PC-3 (cell line): Measurements from ENCODE around the gene SAP25. TPM values are rescaled to one million over a fixed set of nuclear protein-coding genes. Genes with fewer than 3 reads are reported as not detected.
A peak's percentile ranks its signal among the peaks of the same experiment; 100 is the strongest.

ENCODE experiments used
- ATAC-seq: fragments of 200-7000 bp; cut with Tn5 transposase; 2 replicates; pipeline ENCODE4 v1.9.1; 2020; ENCODE audit warnings: mild to moderate bottlenecking, moderate library complexity
- BruUV-seq: library from RNA; stranded (reverse); fragments of 400-500 nt; replicated peaks from 2 replicates; lab custom pipeline; 2021; lab: Mats Ljungman, UMichigan
- CTCF ChIA-PET: fragments of 300-600 bp; sonication (Branson Sonifier 250); formaldehyde crosslinking; loops from one replicate; lab custom pipeline; 2022; ENCODE audit warnings: antibody characterized with exemption; lab: Charles Lee
- POLR2A ChIA-PET: fragments of 300-600 bp; sonication (Branson Sonifier 250); formaldehyde crosslinking; loops from one replicate; lab custom pipeline; 2022; ENCODE audit warnings: antibody characterized with exemption; ENCODE audit not compliant: unreplicated experiment; lab: Charles Lee
- DNase-seq: peaks from one replicate; pipeline ENCODE4 v3.0.0-alpha.2; 2015
- H2AFZ ChIP-seq: fragments of 300-600 bp; sonication (generic); 2 replicates; pipeline ENCODE4 v1.6.0; 2016; ENCODE audit warnings: antibody characterized with exemption, low read length
- H3F3A ChIP-seq: fragments of 300-600 bp; sonication (generic); one replicate; pipeline ENCODE4 v1.6.0; 2017; ENCODE audit warnings: antibody characterized with exemption, low read length, control low read depth, mild to moderate bottlenecking; ENCODE audit not compliant: unreplicated experiment
- H3K27ac ChIP-seq: fragments of 300-600 bp; sonication (generic); 2 replicates; pipeline ENCODE4 v1.5.1; 2016; ENCODE audit warnings: mild to moderate bottlenecking, low read length
- H3K27me3 ChIP-seq: fragments of 300-600 bp; sonication (generic); 2 replicates; pipeline ENCODE4 v1.6.1; 2016; ENCODE audit warnings: low read length, mixed read lengths
- H3K36me3 ChIP-seq: fragments of 300-600 bp; sonication (generic); 2 replicates; pipeline ENCODE4 v1.6.1; 2016; ENCODE audit warnings: low read depth, mixed run types, low read length, mixed read lengths
- H3K4me1 ChIP-seq: fragments of 300-600 bp; sonication (generic); 2 replicates; pipeline ENCODE4 v1.5.1; 2016; ENCODE audit warnings: low read length; ENCODE audit not compliant: insufficient read depth
- H3K4me2 ChIP-seq: fragments of 300-600 bp; sonication (generic); 2 replicates; pipeline ENCODE4 v1.6.0; 2016; ENCODE audit warnings: low read length
- H3K4me3 ChIP-seq: fragments of 300-600 bp; sonication (generic); 2 replicates; pipeline ENCODE4 v1.5.1; 2016; ENCODE audit warnings: mild to moderate bottlenecking, low read length, mixed read lengths
- H3K79me2 ChIP-seq: fragments of 300-600 bp; sonication (generic); 2 replicates; pipeline ENCODE4 v1.6.1; 2017; ENCODE audit warnings: low read length, mixed read lengths
- H3K9ac ChIP-seq: fragments of 300-600 bp; sonication (generic); 2 replicates; pipeline ENCODE4 v1.6.0; 2016; ENCODE audit warnings: mild to moderate bottlenecking, low read length
- H3K9me2 ChIP-seq: fragments of 300-600 bp; sonication (generic); replicated peaks from 2 replicates; pipeline ENCODE4 v1.6.1; 2016; ENCODE audit warnings: mixed run types, low read length, mixed read lengths
- H3K9me3 ChIP-seq: fragments of 300-600 bp; sonication (generic); 2 replicates; pipeline ENCODE4 v1.6.1; 2016; ENCODE audit warnings: low read length, mixed read lengths
- H4K20me1 ChIP-seq: fragments of 300-600 bp; sonication (generic); 2 replicates; pipeline ENCODE4 v1.6.1; 2016; ENCODE audit warnings: low read length, mixed read lengths
- EZH2 ChIP-seq: fragments of 300-600 bp; sonication (generic); IDR thresholded peaks from one replicate; pipeline ENCODE4 v1.6.1; 2017; ENCODE audit warnings: antibody characterized with exemption, mild to moderate bottlenecking, low read length; ENCODE audit not compliant: unreplicated experiment
- EZH2phosphoT487 ChIP-seq: fragments of 300-600 bp; sonication (generic); IDR thresholded peaks from 2 replicates; pipeline ENCODE4 v1.6.1; 2018; ENCODE audit warnings: mild to moderate bottlenecking, antibody characterized with exemption, low read length, borderline replicate concordance
- intact Hi-C: fragments of 100-400 bp; cut with micrococcal nuclease; formaldehyde crosslinking; loops from 2 replicates; pipeline ENCODE4 v1.9.0; 2023
- total RNA-seq: library from RNA; depleted of rRNA; stranded (reverse); fragments of >200 nt; gene quantifications from 2 replicates; pipeline ENCODE4 v1.2.3, GENCODE V29; 2014
- TF ChIP-seq, protein P1 (sequence below): fragments of 300-600 bp; sonication (generic); conservative IDR thresholded peaks from 2 replicates; pipeline ENCODE4 v1.5.1; 2017; ENCODE audit warnings: antibody characterized with exemption, low read depth, mild to moderate bottlenecking, low read length

Gene SAP25
- total RNA-seq, 1 experiment from 2014 or later: 0.22 TPM

DNA sequence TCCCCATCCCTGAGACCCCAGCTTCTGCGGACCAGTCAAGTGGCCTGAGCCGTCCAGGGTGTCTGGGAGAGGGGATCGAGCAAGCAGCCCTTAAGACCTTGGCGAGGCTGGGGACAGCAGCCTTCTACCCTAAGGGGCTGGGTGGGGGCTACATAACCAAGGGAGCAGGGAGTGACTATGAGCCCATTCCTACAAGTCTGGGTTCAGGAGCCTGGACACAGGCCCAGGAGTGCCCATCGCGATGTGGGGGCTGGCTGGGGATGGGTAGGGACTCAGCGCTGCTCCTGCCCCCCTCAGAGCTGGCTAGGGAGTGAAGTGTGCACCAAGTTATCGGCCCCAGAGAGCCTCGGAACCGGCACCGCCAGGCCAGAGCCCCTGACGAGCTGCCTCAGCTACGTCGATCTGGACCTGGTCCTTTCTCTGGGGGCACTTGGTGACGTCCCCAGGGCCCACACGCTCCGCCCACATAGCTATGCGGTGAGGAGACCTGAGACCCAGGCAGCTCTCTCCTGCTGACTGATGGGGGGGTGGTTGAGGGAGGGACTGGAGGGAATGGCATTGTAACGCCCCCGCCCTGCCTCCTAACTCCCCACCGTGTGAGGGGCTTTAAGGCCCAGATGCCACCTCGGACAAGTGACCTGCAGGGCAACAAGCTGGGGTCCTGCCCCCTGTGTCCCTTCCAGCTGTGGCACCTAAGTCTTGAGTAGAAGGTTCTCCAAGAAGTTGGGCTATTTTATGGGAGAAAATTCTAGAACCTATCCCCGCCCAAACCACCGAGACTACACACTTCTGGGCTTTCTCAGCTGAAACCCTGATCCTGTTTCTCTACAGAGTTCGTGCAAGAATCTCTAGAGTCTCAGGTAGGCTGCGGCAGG lies 2.5 kb downstream of the SAP25 start:
- intact Hi-C loops: no loop called here
- Histone ChIP-seq H3K27me3 (no peaks in the 10 kb centered on the region), H3K9ac (no peak overlapping the region), H3K36me3 (no peaks in the 10 kb centered on the region), H3K9me3 (no peaks in the 10 kb centered on the region), H3K4me1 (no peaks in the 10 kb centered on the region; the same call in 1 of the 2 replicates), H4K20me1 (no peaks in the 10 kb centered on the region), H3K4me3 (no peak overlapping the region), H3F3A (no peaks in the 10 kb centered on the region), H3K4me2 (no peak overlapping the region), H2AFZ (no peak overlapping the region), H3K79me2 (no peaks in the 10 kb centered on the region), H3K9me2 (no peaks in the 10 kb centered on the region), H3K27ac (no peak overlapping the region)
- POLR2A ChIA-PET: interaction anchor here (0.9 kb wide), 1 partner anchor 13 kb away, joined by 3 read pairs; no protein-coding TSS in a partner anchor
- no peak for DNase-seq
- CTCF ChIA-PET: interaction anchor here (1.0 kb wide), 1 partner anchor 11 kb away, joined by 4 read pairs; no protein-coding TSS in a partner anchor
- BruUV-seq: no TSS peak
- no peak for ATAC-seq
- no peak for TF ChIP-seq EZH2
- no peak for TF ChIP-seq EZH2phosphoT487
- TF ChIP-seq, protein P1, sequence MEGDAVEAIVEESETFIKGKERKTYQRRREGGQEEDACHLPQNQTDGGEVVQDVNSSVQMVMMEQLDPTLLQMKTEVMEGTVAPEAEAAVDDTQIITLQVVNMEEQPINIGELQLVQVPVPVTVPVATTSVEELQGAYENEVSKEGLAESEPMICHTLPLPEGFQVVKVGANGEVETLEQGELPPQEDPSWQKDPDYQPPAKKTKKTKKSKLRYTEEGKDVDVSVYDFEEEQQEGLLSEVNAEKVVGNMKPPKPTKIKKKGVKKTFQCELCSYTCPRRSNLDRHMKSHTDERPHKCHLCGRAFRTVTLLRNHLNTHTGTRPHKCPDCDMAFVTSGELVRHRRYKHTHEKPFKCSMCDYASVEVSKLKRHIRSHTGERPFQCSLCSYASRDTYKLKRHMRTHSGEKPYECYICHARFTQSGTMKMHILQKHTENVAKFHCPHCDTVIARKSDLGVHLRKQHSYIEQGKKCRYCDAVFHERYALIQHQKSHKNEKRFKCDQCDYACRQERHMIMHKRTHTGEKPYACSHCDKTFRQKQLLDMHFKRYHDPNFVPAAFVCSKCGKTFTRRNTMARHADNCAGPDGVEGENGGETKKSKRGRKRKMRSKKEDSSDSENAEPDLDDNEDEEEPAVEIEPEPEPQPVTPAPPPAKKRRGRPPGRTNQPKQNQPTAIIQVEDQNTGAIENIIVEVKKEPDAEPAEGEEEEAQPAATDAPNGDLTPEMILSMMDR: no peak

DNA sequence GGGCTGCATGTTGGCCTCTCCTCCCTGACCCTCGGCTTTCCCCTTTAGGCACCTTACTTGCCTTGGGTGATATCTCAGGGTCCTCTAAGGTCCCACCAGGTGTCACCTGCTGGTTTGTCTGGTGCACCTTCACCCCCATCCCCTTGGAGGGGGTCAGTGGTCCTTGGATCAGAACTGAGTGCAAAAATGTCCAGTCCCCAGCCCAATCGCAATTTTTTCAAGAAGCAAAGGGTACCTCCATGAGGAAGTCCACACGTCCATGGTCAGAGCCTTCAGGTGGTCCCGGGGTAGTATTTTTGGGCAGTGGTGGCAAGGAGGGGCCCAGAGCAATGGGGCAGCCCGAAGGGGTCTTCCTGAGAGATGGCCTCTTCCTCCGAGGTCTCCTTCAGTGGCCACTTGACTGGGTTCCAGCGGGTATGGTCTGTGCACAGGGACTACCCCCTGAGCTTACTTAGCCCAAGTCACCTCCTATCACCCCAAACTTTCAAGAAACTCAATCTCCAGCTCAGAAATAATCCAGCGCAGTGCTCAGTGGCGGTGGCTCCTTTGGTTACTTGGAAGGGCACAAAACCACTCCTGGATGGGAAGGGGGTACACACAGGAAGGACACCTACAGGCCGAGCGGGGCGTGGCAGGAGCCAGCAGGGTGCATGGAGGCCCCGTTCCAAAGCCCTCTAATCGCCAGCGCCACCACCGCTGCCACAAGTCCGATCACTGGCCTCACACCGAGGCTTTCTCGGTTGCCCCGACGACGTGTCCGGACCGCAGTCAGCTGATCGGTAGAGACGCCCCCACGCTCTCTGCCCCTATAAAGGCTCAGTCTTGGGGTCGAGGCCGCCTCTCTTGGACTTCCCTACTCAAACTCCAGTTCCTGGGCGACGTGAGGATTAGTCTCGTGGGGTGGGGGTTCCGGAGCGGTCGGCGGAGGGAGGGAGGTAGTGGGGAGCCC lies 4.5 kb downstream of the SAP25 start:
- ATAC-seq (peak; percentile 28), DNase-seq (no peak)
- Histone ChIP-seq H2AFZ (peak overlapping the region; percentile 42; the same call in 1 of the 2 replicates), H3K27me3 (no peaks in the 10 kb centered on the region), H3K79me2 (no peaks in the 10 kb centered on the region), H3K9me2 (no peaks in the 10 kb centered on the region), H3K9ac (no peak overlapping the region), H3K4me2 (peak overlapping the region; percentile 65), H3K4me1 (no peaks in the 10 kb centered on the region; the same call in 1 of the 2 replicates), H3K36me3 (no peaks in the 10 kb centered on the region), H3F3A (no peaks in the 10 kb centered on the region), H4K20me1 (no peaks in the 10 kb centered on the region), H3K27ac (no peak overlapping the region), H3K4me3 (no peak overlapping the region), H3K9me3 (no peaks in the 10 kb centered on the region)
- no TSS peak for BruUV-seq
- intact Hi-C loops: no loop called here
- CTCF ChIA-PET: no interaction called here
- TF ChIP-seq, protein P1: peak; percentile 35; the same call in 1 of the 2 replicates
- TF ChIP-seq EZH2phosphoT487: no peak
- POLR2A ChIA-PET: no interaction called here
